DMS114 treated with DMSO at 0.1 percent for 48 hours (cell line): ENCODE measurements around the gene CFAP69.
"Not testable (repeated sequence)": the region's sequence is repeated elsewhere in the genome, so short reads cannot be mapped to it uniquely, and the experiment has no call there.

Source experiments
- DNase-seq: peaks from one replicate; lab custom pipeline; 2025; ENCODE audit not compliant: unreplicated experiment; lab: John Stamatoyannopoulos, UW

The CFAP69 gene

DNA sequence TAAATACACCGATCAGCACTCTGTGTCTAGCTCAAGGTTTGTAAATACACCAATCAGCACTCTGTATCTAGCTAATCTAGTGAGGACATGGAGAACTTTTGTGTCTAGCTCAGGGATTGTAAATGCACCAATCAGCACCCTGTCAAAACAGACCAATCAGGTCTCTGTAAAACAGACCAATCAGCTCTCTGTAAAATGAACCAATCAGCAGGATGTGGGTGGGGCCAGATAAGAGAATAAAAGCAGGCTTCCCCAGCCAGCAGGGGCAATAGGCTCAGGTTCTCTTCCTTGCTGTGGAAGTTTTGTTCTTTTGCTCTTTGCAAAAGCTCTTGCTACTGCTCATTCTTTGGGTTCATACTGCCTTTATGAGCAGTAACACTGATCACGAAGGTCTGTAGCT is 90.0 kb downstream of the CFAP69 start:
- not testable (repeated sequence) for DNase-seq

DNA sequence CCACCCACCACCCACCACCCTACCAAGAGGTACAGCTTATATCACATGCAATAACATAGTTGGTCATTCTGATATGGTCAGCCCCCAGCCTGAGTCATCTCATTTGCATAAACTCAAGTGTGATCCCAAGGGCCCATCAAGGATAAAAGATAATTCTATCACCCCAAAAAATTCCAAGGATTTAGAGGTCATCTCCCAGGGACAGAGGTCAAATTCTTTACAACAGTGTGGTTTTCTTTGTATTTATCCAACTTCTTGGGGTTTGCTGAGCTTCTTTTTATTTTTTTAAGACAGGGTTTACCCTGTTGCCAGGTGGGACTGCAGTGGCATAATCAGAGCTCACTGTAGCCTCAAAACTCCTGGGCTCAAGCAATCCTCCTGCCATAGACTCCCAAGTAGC is 92.1 kb downstream of the CFAP69 start:
- DNase-seq = no peak

DNA sequence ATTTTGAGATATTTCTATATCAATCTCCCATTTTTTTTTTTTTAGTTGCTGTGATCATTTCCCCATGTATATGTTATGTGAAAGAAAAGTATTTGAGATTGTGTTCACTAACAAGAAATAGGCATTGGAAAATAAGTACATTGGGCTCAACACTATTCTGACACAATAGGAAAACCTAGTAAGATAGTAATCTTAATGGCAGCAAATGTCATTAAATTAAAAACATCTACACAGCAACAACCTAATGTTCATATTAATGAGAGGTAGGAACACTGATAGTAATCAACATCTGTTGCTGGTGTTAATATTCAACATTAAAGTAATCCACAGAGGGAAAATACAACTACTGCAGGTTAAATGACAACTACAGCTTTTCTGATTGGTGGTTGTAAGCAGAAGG is 100.0 kb downstream of the CFAP69 start:
- DNase-seq = no peak

DNA sequence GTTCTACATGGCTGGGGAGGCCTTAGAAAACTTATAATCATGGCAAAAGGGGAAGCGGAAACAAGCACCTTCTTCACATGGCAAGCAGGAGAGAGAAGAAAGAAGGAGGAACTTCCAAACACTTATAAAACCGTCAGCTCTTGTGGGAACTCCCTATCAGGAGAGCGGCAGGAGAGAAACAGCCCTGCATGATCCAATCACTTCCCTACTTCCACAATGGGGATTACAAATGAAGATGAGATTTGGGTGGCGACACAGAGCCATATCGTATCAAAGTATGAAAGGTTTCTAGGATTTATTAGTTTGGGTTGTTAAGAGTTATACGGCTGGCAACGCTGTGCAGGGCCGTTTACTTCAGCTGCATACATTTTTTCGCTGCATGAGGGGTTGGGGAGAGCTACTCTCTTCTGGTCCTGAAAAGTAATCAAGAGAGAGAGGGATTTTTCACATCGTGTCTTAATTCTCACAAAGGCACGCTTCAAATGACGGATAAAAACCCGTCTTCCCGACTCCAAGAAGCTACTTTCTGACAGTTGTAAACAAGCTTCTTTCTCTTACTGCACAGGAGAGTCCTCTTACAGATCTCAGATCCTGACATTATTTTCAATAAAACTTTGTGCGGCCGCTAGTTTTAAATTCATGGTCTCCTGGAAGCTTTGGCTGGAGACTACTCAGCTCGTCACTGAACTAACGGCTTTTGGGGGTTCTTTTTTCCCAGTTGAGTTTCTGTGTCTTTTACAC is 100.8 kb downstream of the CFAP69 start:
- no peak for DNase-seq

DNA sequence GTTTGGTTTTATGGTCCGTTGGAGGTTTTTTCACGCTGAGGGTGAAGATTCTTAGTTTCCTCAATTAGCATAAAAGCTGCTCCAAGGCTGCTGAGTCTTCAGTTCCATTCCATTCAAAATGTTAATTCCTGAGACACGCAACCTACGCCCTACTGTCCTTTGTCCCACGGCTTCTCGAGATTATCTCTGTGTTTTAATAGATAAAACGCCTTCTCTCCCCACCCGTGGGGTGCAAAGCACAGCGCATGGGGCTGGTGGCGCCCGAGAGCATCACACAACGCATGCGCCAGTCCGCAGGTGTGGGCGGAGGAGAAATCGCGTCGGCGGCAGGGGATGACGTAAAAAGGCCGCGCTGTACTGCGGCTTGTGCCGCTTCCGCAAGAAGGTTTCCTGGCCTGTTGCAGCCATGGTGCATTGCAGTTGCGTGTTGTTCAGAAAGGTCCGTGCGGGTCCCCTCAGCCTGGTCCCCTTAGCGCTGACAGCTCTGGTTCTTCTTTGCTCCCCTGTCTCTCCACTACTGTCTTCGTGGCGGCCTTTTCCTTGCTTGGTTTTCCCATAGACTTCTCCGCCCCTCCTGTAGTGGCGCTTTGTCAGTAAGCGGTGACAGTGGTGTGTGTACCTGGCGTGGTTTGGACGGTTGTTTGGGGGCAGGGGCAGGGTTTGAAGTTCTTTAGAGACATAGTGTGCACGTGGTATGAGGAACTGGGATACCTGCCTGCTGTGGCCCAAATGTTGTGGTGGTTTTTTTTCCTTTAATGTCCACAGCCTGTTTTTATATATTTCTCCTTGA is 101.6 kb downstream of the CFAP69 start, which contains the start of gene GTPBP10:
GTPBP10 (plus strand) TSS at position 381 of the 790 bp plus-strand sequence; CDS start at position 407, 26 bp downstream.
- DNase-seq = peak; percentile 89

DNA sequence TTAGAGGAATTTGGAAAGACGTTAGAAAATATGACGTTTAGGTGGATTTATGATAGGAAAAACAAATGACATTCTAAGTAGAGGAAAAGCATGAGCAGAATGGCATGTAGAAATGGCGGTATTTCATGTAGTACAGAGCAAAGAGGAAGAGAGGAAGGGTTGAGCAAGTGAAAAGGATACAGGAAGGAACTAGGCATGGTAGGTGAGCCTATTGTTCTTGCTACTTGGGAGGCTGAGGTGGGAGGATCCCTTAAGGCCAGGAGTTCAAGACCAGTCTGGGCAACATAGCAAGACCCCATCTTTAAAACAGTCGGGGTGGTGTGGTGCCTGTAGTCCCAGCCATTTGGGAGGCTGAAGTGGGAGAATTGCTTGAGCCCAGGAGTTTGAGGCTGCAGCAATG is 102.8 kb downstream of the CFAP69 start:
- DNase-seq = no peak

DNA sequence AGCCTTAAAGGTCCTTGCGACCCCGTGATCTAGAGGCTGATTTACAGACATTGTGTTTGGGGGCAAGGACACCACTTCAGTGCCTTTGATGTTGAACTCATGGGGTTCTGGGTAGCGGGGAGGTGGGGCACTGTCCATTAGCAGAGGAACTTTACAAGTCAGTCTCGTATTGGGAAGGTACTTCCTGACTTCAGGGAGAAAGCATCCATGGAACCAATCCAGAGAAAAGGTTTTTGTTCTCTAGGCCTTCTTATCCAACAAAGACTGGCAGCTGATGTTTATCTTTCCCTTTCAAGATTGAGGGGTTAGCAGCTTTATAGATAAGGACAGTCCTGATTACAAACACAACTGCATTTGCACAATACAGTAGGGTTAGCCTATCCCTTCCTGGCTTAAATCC is 104.3 kb downstream of the CFAP69 start:
- no peak for DNase-seq

DNA sequence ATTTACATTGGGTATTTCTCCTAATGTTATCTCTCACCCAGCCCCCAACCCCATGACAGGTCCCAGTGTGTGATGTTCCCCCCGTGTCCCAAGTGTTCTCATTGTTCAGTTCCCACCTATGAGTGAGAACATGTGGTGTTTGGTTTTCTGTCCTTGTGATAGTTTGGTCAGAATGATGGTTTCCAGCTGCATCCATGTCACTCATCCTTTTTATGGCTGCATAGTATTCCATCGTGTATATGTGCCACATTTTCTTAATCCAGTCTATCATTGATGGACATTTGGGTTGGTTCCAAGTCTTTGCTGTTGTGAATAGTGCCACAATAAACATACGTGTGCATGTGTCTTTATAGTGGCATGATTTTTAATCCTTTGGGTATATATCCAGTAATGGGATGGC is 105.1 kb downstream of the CFAP69 start:
- DNase-seq = not testable (repeated sequence)

DNA sequence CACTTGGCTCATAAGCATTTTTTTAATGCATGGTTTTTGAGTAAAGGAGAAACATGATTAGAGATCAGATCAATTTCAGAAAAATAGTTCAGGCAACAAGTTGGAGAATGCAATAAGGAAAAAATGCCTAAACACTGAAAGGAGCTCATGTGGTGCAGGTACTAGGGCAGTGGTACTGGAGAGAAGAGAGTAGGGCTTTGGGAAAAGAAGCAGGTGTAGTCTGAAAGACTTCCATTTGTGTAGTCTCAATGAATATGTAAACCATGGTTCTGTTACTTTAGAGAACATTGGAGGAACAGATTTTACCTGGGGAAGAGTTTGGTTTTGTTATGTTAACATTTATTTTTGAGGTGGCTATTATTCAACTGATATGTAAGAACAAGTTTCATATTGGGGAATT is 107.0 kb downstream of the CFAP69 start:
- no peak for DNase-seq
